Sigmoid colon (tissue), 4 donors: ENCODE results near the gene ENC1.

ENCODE experiments used
- EP300 ChIP-seq, 4 donors: sonication (generic); formaldehyde crosslinking; IDR thresholded peaks; one replicate each; pipeline ENCODE4 v1.6.1; 2017; ENCODE audit warnings: antibody characterized with exemption in 4 of 4
- POLR2A ChIP-seq, 2 donors: fragments of 450-650 bp; IDR thresholded peaks; one replicate each; pipeline ENCODE4 v1.6.1; 2016; ENCODE audit warnings: antibody characterized with exemption in 2 of 2, mild to moderate bottlenecking in 2 of 2, moderate library complexity in 2 of 2
- POLR2AphosphoS5 ChIP-seq, 4 donors: sonication (generic); formaldehyde crosslinking; IDR thresholded peaks; one replicate each; pipeline ENCODE4 v1.6.1; 2017; ENCODE audit warnings: antibody characterized with exemption in 4 of 4
- TF ChIP-seq, protein P1 (sequence below), 4 experiments: fragments of 450-650 bp in 3 of 4; fragments of 200-600 bp in 1 of 4; IDR thresholded peaks; one replicate each; pipeline ENCODE4 v1.5.1; 2016 to 2019; ENCODE audit warnings: antibody characterized with exemption in 4 of 4, mild to moderate bottlenecking in 3 of 4, moderate library complexity in 2 of 4

DNA sequence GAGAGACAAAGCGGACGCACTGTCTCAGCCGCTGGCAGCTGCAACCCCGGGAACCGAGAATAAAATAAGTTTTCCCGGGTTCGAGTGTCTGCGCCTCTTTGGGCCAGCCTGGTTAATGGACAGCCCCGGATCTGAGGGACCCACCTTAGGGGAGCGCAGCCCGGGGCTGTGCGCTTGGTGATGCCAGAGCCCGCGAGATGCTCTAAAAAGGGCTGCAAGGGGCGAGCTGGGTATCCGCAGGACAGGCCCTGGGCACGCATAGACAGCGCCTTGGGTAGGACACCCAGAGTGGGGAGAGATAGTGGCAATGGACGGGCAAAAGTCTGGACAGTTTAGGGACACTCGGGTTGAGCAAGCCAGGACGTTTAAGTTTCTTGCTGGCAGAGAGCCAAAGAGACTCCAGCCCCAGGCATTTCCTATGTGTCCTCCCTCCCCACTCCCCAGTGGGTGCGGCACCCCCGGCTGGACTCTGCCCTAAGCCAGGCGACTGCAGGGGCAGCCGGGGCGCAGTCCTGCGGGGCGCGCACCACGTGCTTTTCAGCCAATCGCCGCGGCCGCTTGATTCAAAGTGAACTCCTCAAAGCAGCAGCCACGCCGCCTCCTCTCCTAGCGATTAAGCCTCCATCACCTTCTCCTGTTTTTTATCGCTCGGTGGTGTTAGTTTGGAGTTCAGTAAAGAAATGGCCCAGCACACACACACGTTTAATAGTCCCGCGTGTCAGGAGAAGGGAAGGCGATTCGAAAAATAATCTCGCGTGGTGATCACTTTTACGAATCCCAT lies 616 bp upstream of the ENC1 start:
- TF ChIP-seq, protein P1, sequence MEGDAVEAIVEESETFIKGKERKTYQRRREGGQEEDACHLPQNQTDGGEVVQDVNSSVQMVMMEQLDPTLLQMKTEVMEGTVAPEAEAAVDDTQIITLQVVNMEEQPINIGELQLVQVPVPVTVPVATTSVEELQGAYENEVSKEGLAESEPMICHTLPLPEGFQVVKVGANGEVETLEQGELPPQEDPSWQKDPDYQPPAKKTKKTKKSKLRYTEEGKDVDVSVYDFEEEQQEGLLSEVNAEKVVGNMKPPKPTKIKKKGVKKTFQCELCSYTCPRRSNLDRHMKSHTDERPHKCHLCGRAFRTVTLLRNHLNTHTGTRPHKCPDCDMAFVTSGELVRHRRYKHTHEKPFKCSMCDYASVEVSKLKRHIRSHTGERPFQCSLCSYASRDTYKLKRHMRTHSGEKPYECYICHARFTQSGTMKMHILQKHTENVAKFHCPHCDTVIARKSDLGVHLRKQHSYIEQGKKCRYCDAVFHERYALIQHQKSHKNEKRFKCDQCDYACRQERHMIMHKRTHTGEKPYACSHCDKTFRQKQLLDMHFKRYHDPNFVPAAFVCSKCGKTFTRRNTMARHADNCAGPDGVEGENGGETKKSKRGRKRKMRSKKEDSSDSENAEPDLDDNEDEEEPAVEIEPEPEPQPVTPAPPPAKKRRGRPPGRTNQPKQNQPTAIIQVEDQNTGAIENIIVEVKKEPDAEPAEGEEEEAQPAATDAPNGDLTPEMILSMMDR (IDR thresholded peaks at IDR 0.05): no peak
- TF ChIP-seq EP300 (IDR thresholded peaks at IDR 0.05) (no peak), POLR2A (IDR thresholded peaks at IDR 0.05) (no peak), POLR2AphosphoS5 (IDR thresholded peaks at IDR 0.05) (peak in 2 of 4 donors; percentile 29 to 46)
